Esophagus mucosa (tissue), 1 donor: ENCODE data around the gene CHD9. TPM values are rescaled to one million over a fixed set of nuclear protein-coding genes. Genes with fewer than 3 reads are reported as not detected.
A peak's percentile ranks its signal among the peaks of the same experiment; 100 is the strongest.
"Not testable (repeated sequence)": the region's sequence is repeated elsewhere in the genome, so short reads cannot be mapped to it uniquely, and the experiment has no call there.

Experiments used
- ATAC-seq: fragments of 200-7000 bp; cut with Tn5 transposase; one replicate; pipeline ENCODE4 v1.9.1; 2020
- total RNA-seq: library from RNA; stranded (reverse); gene quantifications from one replicate; pipeline ENCODE4 v1.2.4, GENCODE V29; 2023
- donor health status: DM: yes; HTN: yes; CAD: no.

CHD9 gene
- total RNA-seq, 1 donor from 2014 or later, result 39.3 TPM

DNA sequence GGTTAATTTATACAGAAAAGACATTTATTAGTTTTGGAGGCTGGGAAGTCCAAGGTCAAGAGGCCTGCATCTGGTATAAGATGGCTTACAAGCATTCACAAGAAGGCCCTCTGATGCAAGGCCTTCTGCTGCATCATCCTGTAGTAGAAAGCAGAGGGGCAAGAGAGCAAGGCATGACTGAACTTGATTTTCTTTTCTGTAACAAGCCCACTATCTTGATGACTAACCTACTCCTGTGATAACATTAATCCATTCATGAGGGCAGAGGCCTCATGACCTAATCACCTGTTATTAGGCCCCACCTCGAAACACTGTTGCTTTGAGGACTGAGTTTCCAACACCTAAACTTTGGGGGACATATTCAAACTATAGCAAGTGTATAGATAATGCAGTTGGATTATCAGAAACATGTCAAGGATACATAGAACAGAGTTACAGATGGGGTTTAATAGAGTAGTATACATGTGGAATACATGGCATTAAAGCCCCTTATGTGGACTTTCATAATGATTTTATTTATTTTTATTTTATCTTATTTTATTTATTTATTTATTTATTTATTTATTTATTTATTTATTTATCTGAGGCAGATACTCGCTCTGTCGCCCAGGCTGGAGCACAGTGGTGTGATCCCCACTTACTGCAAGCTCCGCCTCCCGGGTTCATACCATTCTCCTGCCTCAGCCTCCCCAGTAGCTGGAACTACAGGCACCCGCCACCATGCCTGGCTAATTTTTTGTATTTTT lies 88.2 kb downstream of the CHD9 start:
- ATAC-seq, result peak; percentile 69

DNA sequence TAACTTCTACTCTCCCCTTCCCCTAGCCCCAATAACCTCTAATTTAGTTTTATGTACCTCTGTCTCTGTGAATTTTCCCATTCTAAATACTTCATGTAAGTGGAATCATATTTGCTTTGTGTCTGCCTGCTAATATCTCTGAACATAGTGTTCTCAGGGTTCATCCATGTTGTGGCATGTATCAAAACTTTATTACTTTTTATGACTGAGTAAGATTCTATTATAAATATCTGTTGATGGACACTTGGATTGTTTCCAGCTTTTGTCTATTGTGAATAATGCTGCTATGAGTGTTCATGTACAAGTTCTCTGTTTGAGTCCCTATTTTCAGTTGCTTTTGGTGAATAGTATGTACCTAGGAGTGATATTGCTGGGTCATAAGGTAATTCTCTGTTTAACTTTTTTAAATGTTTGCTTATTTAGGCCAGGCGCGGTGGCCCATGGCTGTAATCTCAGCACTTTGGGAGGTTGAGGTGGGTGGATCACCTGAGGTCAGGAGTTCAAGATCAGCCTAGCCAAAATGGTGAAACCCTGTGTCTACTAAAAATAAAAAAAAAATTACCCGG lies 92.8 kb downstream of the CHD9 start:
- no peak for ATAC-seq

DNA sequence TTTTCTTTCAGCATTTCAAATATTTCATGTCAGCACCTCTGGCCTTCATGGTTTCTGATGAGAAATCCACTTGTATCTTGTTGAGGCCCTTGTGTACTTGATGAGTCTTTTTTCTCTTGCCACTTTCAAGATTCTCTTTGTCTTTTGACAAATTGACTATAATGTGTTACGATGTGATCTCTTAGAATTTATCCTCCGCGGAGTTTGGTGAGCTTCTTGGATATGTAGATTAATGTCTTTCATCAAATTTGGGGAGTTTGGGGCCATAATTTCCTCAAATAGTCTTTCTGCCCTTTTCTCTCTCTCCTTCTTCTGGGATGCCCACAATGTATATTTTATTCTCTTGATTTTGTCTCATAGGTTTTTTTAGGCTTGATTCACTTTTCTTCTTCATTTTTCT lies 96.0 kb downstream of the CHD9 start:
- ATAC-seq, result no peak

DNA sequence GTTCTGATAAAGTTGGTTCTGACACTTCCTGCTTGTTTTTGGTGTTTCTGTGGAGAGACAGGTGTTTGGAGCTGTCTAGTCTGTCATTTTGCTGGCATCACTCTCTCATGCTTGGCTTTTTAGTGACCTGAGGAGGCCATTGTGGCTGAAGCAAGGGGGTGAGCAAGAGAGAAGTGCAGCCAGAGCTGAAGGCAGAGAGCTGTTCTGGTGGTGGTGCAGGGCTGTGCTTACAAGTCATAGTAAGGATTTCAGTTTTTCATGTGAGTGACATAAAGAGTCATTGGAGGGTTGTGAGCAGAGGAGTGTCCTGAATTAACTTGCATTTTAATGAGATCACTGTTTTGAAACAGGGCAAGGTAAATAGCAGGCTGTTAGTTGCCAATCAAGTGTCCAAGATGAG lies 97.5 kb downstream of the CHD9 start:
- ATAC-seq, result peak; percentile 52

DNA sequence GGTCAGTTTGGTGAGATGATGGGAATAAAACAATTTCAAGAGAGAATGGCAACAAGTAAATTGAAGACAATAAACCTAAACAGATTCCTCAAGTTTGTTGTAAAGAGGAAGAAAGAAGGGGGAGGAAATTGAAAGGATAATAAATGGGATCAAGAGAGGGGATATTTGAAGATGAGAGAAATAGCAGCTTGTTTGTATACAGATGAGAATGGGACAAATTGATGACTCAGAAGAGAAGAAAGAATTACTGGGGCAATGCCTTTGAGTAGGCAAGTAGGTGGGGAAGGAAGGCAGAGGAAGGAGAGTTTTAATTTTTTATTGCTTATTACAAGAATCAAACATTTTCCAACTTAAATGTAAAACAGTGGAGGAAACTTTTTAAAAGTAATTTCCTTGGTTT lies 98.3 kb downstream of the CHD9 start:
- no peak for ATAC-seq

DNA sequence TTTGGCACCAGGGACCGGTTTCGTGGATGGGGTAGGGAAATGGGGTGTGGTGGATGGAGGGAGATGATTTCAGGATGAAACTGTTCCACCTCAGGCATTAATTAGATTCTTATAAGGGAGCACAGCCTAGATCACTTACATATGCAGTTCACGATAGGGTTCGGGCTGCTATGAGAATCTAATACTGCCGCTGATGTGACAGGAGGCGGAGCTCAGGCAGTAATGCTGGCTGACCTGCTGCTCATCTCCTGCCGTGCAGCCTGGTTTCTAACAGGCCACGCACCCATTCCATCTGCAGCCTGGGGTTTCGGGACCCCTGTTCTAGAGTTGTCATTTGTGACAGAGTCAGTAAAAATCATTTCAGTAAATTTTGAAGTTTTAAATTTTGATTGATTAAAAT lies 99.7 kb downstream of the CHD9 start:
- no peak for ATAC-seq

DNA sequence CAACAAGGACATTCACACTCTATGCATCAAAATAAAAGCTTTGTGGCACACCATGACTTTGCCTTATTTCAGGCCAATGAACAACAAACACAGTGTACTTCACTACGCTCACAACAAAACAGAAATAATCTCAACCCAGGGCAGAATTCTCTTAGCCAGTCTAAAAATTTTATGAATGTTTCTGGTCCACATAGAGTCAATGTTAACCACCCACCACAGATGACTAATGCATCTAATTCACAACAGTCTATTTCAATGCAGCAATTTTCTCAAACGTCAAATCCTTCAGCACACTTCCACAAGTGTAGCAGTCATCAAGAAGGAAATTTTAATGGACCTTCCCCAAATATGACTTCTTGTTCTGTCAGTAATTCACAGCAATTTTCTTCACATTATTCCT lies 101.7 kb downstream of the CHD9 start:
- no peak for ATAC-seq

DNA sequence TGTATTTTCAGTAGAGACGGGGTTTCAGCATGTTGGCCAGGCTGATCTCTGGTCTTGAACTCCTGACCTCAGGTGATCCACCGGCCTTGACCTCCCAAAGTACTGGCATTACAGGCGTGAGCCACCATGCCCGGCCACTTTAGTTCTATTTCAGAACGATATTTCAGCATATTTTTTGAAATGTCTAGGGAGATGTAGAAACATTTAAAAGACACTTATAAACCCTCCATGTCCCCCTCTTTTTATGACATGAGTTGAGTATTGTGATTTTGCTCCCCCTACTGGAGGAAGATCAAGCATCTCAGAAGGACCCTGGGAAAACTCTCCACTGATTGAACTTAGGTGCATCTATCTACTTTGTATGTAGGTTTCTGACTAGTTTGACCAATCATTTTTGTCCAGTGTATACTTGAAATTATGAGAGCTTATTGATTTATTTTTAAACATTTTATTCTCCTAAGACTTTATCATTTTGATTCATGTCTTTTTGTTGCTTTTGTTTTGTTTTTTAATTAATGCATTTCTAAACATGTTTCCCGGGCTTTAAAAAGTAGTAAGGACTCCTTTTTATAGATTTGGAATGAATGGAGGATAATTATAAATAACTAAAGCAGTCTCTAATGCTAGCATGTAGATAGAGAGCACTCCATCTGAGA lies 105.1 kb downstream of the CHD9 start:
- no peak for ATAC-seq

DNA sequence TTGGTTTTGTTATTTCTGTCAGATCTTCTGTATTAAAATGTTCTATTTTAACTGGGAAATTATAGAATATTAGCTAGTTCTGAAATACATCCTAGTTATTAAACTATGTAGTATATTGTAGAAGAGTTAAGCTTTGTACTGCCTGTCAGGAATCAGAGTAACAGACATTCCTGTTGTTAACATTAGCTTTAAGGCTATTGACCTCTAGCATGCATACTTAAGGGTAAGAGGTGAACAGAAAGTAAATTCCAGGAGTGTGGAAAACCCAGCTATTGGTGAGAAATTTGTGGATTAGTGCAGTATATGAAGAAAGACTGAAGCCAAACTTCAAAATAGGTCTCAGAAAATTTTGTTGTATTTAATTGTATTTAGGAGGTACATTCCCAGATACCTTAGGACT lies 111.3 kb downstream of the CHD9 start:
- no peak for ATAC-seq

DNA sequence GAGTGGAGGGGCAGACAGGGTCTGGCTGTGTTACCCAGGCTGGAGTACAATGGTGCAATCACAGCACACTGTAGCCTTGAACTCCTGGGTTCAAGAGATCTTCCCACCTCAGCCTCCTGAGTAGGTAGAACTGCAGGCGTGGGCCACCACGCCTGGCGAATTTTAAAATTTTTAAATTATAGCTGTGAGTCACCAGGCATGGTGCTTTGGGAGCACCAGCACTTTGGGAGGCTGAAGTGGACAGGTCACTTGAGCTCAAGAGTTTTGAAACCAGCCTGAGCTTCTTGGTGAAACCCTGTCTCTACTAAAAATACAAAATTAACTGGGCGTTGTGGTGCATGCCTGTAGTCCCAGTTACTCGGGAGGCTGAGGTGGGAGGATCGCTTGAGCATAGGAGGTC lies 114.0 kb downstream of the CHD9 start:
- ATAC-seq, result no peak

DNA sequence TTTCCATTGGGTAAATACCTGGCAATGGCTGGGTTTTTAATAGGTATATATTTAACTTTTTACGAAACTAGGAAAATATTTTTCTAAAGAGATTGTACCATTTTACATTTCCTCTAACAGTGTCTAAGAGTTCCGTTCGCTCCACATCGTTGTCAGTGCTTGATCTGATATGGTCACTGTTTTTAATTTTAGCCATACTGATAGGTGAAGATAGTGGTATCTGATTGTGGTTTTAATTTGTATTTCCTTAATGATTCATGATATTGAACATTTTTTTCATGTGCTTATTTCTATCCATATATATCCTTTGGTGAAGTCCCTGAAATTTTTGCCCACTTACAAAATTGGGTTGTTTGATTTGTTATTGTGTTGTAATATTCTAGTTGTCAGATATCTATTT lies 117.7 kb downstream of the CHD9 start:
- no peak for ATAC-seq

DNA sequence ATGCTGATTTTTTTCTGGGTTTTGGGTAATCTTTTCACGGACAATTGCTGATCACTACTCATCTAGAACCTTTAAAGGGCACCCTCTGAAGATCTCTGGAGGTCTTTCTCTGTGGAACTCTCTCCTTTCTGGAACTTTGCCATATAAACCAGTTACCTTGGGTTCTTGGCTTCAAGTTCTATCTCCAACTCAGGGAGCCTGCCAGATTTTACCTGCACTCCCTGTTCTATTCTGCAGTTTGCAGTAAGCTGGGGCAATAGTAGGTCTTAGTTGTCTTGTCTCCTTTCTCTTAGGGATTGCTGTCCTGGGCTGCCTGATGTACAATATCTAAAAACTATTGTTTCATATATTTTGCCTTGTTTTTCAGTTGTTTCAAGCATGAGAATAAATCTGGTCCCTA lies 120.3 kb downstream of the CHD9 start:
- no peak for ATAC-seq

DNA sequence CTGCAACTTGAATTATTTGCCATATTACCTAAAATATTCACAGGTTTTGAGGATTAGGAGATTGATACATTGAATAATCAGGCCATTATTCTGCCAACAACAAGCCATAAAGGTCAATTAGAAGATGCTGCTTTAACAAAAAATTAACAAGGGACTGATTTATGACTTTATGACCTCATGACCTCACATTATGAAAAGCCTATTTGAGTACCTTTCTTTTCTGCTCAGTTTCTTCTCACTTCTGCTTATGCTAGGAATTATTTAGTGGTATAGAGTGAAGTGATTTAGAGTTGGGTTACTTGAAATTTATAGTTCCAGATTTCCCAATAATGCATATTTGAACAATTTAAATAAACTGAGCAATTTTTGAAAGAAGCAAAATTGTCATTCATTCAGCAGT lies 121.6 kb downstream of the CHD9 start:
- ATAC-seq, result no peak

DNA sequence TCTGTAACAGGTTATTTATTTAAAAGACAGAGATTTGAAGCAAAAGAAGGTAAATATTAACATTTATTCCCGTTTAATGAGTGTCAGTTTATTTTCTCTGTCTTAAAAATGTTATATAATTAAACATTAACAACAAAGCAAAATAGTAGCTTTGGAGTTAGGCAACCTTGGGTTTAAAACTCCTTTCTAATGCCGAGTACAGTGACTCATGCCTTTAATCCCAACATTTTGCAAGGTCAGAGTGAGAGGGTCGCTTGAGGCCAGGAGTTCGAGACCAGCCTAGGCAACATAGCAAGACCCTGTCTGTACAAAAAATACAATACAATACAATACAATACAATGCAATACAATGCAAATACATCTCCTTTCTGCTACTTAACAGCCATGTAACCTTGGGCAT lies 128.7 kb downstream of the CHD9 start:
- ATAC-seq, result no peak

DNA sequence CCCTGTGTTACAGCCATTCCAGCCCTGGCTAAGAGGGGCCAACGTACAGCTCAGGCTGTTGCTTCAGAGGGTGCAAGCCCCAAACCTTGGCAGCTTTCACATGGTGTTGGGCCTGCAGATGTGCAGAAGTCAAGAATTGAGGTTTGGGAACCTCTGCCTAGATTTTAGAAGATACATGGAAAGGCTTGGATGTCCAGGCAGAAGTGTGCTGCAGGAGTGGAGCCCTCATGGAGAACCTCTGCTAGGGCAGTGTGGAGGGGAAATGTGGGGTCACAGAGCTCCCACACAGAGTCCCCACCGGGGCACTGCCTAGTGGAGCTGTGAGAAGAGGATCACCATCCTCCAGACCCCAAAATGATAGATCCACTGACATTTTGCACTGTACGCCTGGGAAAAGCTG lies 130.9 kb downstream of the CHD9 start:
- ATAC-seq, result not testable (repeated sequence)

DNA sequence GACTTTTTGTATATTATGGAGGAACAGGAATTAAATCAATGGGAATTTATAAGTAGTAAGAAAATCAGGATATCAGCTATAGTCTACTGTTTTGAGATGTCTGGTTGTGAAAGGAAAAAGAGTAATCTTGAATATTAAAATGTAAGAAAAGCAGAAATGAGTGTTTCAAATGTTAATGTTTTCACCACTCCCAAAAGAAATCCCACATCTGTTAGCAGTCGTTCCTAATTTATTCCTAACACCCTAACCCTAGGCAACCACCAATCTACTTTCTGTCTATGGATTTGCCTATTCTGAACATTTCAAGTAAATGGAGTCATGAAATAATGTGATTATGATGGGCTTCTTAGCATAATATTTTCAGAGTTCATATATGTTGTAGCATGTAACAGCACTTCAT lies 133.0 kb downstream of the CHD9 start:
- ATAC-seq, result no peak

DNA sequence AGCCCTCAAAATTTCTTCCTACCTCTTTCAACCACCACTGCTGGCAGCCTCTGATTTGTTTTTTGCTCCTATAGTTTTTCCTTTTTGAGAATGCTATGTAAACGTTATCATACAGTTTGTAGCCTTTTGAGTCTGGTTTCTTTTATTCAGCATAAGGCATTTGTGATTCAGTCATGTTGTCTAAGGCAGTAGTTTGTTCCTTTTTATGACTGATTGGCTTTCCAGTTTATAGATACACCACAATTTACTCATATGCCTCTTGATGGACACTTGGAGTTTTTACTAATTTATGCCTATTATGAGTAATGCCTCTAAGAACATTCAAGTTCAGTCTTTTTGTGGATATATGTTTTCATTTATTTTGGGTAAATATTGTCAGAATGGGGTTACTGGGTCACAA lies 136.6 kb downstream of the CHD9 start:
- ATAC-seq, result no peak

DNA sequence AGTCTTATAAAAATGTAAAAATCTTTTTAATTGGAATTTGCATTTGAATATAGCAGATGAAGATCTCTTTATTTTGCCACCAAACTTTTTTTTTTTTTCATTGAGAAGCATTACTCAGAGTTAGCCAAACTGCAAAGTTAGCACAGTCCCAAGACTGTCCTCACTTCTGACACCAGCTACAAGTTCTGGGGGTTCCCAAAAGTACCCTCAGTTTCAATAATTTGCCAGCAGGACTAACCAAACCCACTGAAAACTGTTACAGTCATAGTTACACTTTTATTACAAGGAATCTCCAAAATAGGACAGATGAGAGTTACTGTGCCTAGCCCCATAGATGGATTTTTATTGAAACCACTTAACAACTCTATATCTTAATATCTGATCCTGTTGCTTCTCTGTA lies 144.1 kb downstream of the CHD9 start:
- ATAC-seq, result no peak

DNA sequence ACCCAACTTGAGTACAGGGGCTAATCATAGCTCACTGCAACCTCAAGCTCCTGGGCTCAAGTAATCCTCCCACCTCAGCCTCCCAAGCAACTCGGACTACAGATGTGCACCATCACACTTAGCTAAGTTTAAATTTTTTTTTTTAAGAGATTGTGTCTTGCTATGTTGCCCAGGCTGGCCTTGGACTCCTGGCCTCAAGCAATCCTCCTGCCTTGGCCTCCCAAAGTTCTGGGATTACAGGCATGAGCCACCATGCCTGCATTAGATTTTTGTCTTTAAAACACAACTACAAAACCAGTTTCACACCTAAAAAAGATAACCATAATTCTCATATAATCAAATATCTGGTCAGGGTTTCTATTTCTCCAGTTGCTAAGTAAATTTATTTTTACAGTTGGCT lies 147.1 kb downstream of the CHD9 start:
- no peak for ATAC-seq

DNA sequence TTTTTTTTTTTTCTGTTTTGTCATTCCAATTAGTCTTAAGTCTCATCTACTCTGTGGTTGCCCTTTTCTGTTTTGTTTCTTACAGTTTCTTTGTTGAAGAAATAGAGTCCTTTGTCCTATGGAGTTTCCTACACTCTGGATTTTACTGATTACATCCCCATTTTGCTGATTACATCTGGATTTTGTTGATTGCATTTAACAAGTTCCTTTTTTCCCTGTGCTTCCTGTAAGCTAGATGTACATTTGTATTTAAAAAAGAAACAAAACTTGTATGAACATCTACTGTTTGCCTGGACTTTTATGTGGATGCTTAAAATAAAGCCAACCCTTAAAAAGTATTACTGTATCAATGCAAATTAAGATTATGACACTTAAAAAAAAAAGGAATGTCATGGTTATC lies 147.6 kb downstream of the CHD9 start:
- no peak for ATAC-seq

DNA sequence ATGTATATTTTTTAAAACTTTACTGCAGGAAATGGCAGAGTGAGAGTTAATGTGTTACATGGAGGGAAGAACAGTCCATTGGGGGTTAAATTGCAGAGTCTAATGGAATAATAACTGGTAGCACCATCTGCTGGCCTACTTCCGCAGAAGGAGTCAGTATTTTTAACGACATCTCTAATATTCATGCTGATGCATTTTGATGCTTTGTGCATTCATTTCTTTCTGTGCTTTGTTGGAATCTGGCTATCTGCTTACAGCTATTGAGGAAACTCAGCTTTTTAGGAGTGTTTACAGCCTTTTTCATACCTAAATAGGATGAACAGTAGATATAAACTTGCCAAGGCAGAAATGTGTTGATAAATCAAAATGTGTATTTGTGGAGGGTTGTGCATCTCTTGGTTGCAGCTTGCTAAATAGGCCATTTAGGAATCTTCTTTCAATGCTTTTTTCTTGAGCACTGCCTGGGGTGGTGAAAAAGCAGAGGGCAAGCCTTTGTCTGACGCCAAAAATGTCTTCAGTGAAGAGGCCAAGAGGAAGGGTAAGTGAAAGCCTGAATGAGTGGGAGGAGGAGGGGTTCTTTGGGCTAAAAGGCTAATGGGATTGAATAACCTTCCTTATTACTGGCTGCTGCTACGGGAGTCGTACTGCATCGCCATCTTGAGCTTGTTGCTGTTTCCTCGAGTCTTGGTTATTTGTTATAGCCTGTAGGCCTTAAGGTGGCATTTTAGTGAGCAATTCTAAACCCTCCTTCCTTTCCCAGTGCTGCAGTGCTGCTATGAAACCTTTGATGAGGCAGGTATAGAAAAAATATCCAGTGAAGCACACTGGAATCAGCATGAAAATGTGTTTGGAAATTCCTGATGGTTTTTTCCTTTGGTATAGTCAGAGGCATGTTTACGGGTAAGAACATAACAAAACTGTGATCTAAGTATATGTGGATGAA lies 153.3 kb downstream of the CHD9 start:
- peak; percentile 83 for ATAC-seq

DNA sequence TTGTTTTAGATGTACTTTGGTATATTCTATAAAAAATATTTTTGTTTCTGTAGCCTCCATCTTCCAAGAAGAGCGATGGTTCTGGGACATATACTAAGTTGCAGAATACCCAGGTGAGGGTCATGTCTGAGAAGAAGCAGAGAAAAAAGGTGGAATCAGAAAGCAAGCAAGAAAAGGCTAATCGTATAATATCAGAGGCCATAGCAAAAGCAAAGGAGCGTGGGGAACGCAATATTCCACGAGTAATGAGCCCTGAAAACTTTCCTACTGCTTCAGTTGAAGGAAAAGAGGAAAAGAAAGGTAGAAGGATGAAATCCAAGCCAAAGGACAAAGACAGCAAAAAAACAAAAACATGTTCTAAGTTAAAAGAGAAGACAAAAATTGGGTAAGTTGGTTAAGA lies 154.6 kb downstream of the CHD9 start:
- ATAC-seq, result no peak

DNA sequence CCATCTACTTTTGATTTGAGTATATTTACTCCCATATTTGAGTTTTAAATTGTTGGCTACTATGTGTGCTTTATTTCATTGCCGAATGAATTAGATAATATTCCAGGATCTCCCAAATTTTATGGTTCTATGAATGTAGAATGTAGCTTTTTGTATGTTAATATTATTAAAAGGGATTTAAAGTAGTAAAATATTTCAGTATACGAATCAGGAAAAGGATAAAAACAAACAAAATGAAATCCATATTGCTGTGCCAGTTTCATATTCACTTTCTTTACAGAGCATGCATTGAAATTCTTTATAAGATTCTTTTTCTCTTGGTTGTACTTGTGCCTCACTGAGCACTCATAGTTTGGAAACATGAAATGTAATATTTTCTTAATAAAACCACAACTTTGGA lies 155.1 kb downstream of the CHD9 start:
- ATAC-seq, result no peak
